Uterus (tissue), 2 donors: ENCODE data around the gene MEX3C.

Source experiments
- CTCF ChIP-seq, 4 experiments: fragments of 200-600 bp in 2 of 4; fragments of 450-650 bp in 2 of 4; sonication (generic) in 2 of 4; IDR thresholded peaks; one replicate each; pipeline ENCODE4 v1.5.1; 2016 to 2019; ENCODE audit warnings: antibody characterized with exemption in 4 of 4, mild to moderate bottlenecking in 2 of 4, moderate library complexity in 1 of 4
- POLR2A ChIP-seq, 2 donors: fragments of 450-650 bp; IDR thresholded peaks; one replicate each; pipeline ENCODE4 v1.6.1; 2016; ENCODE audit warnings: antibody characterized with exemption in 2 of 2, mild to moderate bottlenecking in 1 of 2, moderate library complexity in 1 of 2

- TF ChIP-seq CTCF (IDR thresholded peaks at IDR 0.05) (no peak), POLR2A (IDR thresholded peaks at IDR 0.05) (no peak)
Measured at GRCh38 chr18:51149670-51150069, 47.8 kb downstream of the MEX3C start.
